Sigmoid colon (tissue), 4 donors: Measurements from ENCODE around the gene TBC1D19.

Source experiments
- EP300 ChIP-seq, 4 donors: sonication (generic); formaldehyde crosslinking; IDR thresholded peaks; one replicate each; pipeline ENCODE4 v1.6.1; 2017; ENCODE audit warnings: antibody characterized with exemption in 4 of 4
- POLR2A ChIP-seq, 2 donors: fragments of 450-650 bp; IDR thresholded peaks; one replicate each; pipeline ENCODE4 v1.6.1; 2016; ENCODE audit warnings: antibody characterized with exemption in 2 of 2, mild to moderate bottlenecking in 2 of 2, moderate library complexity in 2 of 2
- POLR2AphosphoS5 ChIP-seq, 4 donors: sonication (generic); formaldehyde crosslinking; IDR thresholded peaks; one replicate each; pipeline ENCODE4 v1.6.1; 2017; ENCODE audit warnings: antibody characterized with exemption in 4 of 4
- TF ChIP-seq, protein P1 (sequence below), 4 experiments: fragments of 450-650 bp in 3 of 4; fragments of 200-600 bp in 1 of 4; IDR thresholded peaks; one replicate each; pipeline ENCODE4 v1.5.1; 2016 to 2019; ENCODE audit warnings: antibody characterized with exemption in 4 of 4, mild to moderate bottlenecking in 3 of 4, moderate library complexity in 2 of 4

DNA sequence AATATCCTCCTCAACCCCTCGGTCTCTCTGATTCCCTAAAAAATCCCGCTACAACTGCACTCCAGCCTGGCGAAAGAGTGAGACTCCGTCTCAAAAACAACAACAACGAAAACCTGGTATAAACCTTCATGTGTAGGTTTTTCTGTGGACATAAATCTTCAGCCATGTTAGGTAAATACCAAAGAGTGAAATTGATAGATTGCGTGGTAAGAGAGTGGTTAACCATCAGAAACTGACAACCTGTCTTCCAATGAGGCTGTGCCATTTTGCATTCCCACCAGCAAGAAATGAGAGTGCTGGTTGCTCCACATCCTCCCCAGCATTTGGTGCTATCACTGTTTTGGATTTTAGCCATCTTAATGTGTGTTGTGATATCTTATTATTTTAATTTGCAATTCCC is 10.9 kb downstream of the TBC1D19 start:
- TF ChIP-seq, protein P1, sequence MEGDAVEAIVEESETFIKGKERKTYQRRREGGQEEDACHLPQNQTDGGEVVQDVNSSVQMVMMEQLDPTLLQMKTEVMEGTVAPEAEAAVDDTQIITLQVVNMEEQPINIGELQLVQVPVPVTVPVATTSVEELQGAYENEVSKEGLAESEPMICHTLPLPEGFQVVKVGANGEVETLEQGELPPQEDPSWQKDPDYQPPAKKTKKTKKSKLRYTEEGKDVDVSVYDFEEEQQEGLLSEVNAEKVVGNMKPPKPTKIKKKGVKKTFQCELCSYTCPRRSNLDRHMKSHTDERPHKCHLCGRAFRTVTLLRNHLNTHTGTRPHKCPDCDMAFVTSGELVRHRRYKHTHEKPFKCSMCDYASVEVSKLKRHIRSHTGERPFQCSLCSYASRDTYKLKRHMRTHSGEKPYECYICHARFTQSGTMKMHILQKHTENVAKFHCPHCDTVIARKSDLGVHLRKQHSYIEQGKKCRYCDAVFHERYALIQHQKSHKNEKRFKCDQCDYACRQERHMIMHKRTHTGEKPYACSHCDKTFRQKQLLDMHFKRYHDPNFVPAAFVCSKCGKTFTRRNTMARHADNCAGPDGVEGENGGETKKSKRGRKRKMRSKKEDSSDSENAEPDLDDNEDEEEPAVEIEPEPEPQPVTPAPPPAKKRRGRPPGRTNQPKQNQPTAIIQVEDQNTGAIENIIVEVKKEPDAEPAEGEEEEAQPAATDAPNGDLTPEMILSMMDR (IDR thresholded peaks at IDR 0.05) = no peak
- TF ChIP-seq POLR2A (IDR thresholded peaks at IDR 0.05) (no peak), EP300 (IDR thresholded peaks at IDR 0.05) (no peak), POLR2AphosphoS5 (IDR thresholded peaks at IDR 0.05) (no peak)
